ENCODE measurements around the gene EMILIN3.

- TF ChIP-seq CTCF (IDR thresholded peaks at IDR 0.05 in 4 of 5, conservative IDR thresholded peaks at IDR 0.05 in 1 of 5) = no peak
- TF ChIP-seq POLR2A (IDR thresholded peaks at IDR 0.05) = no peak
These were observed 27.1 kb upstream of the EMILIN3 start for GRCh38 chr20:41393705-41394066.
